IMR-90 (cell line): ENCODE results near the gene NUBPL. TPM values are rescaled to one million over a fixed set of nuclear protein-coding genes. Genes with fewer than 3 reads are reported as not detected.

Source experiments
- ATAC-seq: fragments of 200-7000 bp; cut with Tn5 transposase; 2 replicates; pipeline ENCODE4 v1.9.1; 2020; ENCODE audit warnings: low read depth, mild to moderate bottlenecking, moderate library complexity
- BruUV-seq: library from RNA; stranded (reverse); fragments of 400-500 nt; replicated peaks from 2 replicates; lab custom pipeline; 2021; lab: Mats Ljungman, UMichigan
- CTCF ChIA-PET: fragments of 300-600 bp; formaldehyde crosslinking; extraction: SDS; loops from one replicate; lab custom pipeline; 2021; ENCODE audit warnings: antibody characterized with exemption; lab: Yijun Ruan, JAX
- POLR2A ChIA-PET: fragments of 300-600 bp; sonication (Branson Sonifier 250); formaldehyde crosslinking; loops from one replicate; lab custom pipeline; 2022; ENCODE audit warnings: antibody characterized with exemption; ENCODE audit not compliant: unreplicated experiment; lab: Charles Lee
- DNase-seq: peaks from one replicate; pipeline ENCODE4 v3.0.0; 2013
- H2AFZ ChIP-seq: replicated peaks from 2 replicates; pipeline ENCODE3; 2013; ENCODE audit warnings: low read length, mild to moderate bottlenecking; ENCODE audit not compliant: poor library complexity
- H2AK5ac ChIP-seq: 2 replicates; pipeline ENCODE4 v1.6.1; 2013; ENCODE audit warnings: low read depth, low read length, inconsistent platforms
- H2AK9ac ChIP-seq: replicated peaks from 2 replicates; pipeline ENCODE3; 2013; ENCODE audit warnings: mild to moderate bottlenecking, low read depth, low read length, moderate library complexity; ENCODE audit not compliant: poor library complexity
- H2BK120ac ChIP-seq: 2 replicates; pipeline ENCODE4 v1.6.1; 2013; ENCODE audit warnings: low read depth, low read length, inconsistent platforms
- H2BK15ac ChIP-seq: 3 replicates; pipeline ENCODE4 v1.6.1; 2013; ENCODE audit warnings: low read depth, low read length, inconsistent platforms
- H2BK20ac ChIP-seq: 2 replicates; pipeline ENCODE4 v1.6.1; 2013; ENCODE audit warnings: low read depth, mild to moderate bottlenecking, inconsistent platforms, low read length, moderate library complexity
- H2BK5ac ChIP-seq: 2 replicates; pipeline ENCODE4 v1.6.1; 2013; ENCODE audit warnings: mild to moderate bottlenecking, low read depth, low read length, inconsistent platforms; ENCODE audit not compliant: poor library complexity, severe bottlenecking
- H3K14ac ChIP-seq: replicated peaks from 2 replicates; pipeline ENCODE4 v1.6.1; 2013; ENCODE audit warnings: low read depth, low read length, inconsistent platforms
- H3K18ac ChIP-seq: 2 replicates; pipeline ENCODE4 v1.6.1; 2013; ENCODE audit warnings: low read depth, low read length, control low read depth
- H3K23ac ChIP-seq: 2 replicates; pipeline ENCODE4 v1.6.1; 2013; ENCODE audit warnings: low read depth, low read length, inconsistent platforms
- H3K27ac ChIP-seq: 2 replicates; pipeline ENCODE4 v1.5.1; 2013; ENCODE audit warnings: mild to moderate bottlenecking, control low read depth, low read length; ENCODE audit not compliant: insufficient read depth
- H3K27me3 ChIP-seq: 2 replicates; pipeline ENCODE4 v1.6.1; 2013; ENCODE audit warnings: low read length; ENCODE audit not compliant: control insufficient read depth, insufficient read depth
- H3K36me3 ChIP-seq: 2 replicates; pipeline ENCODE4 v1.6.1; 2013; ENCODE audit warnings: low read length, mixed read lengths; ENCODE audit not compliant: control insufficient read depth, insufficient read depth
- H3K4ac ChIP-seq: 2 replicates; pipeline ENCODE4 v1.6.1; 2013; ENCODE audit warnings: low read depth, low read length, inconsistent platforms
- H3K4me1 ChIP-seq: 2 replicates; pipeline ENCODE4 v1.6.1; 2013; ENCODE audit warnings: low read length, mixed read lengths; ENCODE audit not compliant: control insufficient read depth, insufficient read depth
- H3K4me2 ChIP-seq: 2 replicates; pipeline ENCODE4 v1.6.1; 2013; ENCODE audit warnings: low read depth, mild to moderate bottlenecking, control low read depth, low read length, moderate library complexity
- H3K4me3 ChIP-seq: 2 replicates; pipeline ENCODE4 v1.5.1; 2013; ENCODE audit warnings: low read depth, mild to moderate bottlenecking, control low read depth, low read length, moderate library complexity; ENCODE audit not compliant: insufficient read depth
- H3K56ac ChIP-seq: 2 replicates; pipeline ENCODE4 v1.6.1; 2013; ENCODE audit warnings: low read length, inconsistent platforms; ENCODE audit not compliant: insufficient read depth; ENCODE audit errors: extremely low read depth
- H3K79me1 ChIP-seq, 2 experiments: 2 replicates each; pipeline ENCODE4 v1.6.1; 2013; ENCODE audit warnings: low read length in 2 of 2, inconsistent platforms in 1 of 2, low read depth in 1 of 2
- H3K9ac ChIP-seq: 2 replicates; pipeline ENCODE4 v1.6.1; 2013; ENCODE audit warnings: low read depth, low read length, control low read depth
- H3K9me1 ChIP-seq: 2 replicates; pipeline ENCODE4 v1.6.1; 2013; ENCODE audit warnings: low read length, inconsistent platforms; ENCODE audit not compliant: insufficient read depth
- H3K9me3 ChIP-seq: 2 replicates; pipeline ENCODE4 v1.6.1; 2013; ENCODE audit warnings: low read length; ENCODE audit not compliant: control insufficient read depth, insufficient read depth
- H4K20me1 ChIP-seq: 2 replicates; pipeline ENCODE4 v1.6.1; 2013; ENCODE audit warnings: low read length, inconsistent platforms; ENCODE audit not compliant: insufficient read depth
- H4K5ac ChIP-seq: 2 replicates; pipeline ENCODE4 v1.6.1; 2013; ENCODE audit warnings: mild to moderate bottlenecking, low read depth, low read length, control low read depth
- H4K8ac ChIP-seq, 2 experiments: 2 replicates each; pipeline ENCODE4 v1.6.1; 2013; ENCODE audit warnings: low read depth in 2 of 2, low read length in 2 of 2, control low read depth in 1 of 2, inconsistent platforms in 1 of 2
- H4K91ac ChIP-seq: 2 replicates; pipeline ENCODE4 v1.6.1; 2013; ENCODE audit warnings: low read depth, low read length, inconsistent platforms; ENCODE audit not compliant: insufficient read depth
- CHD1 ChIP-seq: IDR thresholded peaks from 2 replicates; pipeline ENCODE4 v1.6.1; 2012; ENCODE audit warnings: low read depth, low read length, improper control_type of control experiment
- FOS ChIP-seq: fragments of 150-350 bp; IDR thresholded peaks from 2 replicates; pipeline ENCODE4 v1.6.1; 2016; ENCODE audit warnings: low read depth, low read length
- MAFK ChIP-seq: IDR thresholded peaks from 2 replicates; pipeline ENCODE4 v1.6.1; 2012; ENCODE audit warnings: low read depth, low read length, improper control_type of control experiment
- MXI1 ChIP-seq: IDR thresholded peaks from 2 replicates; pipeline ENCODE4 v1.6.1; 2012; ENCODE audit warnings: low read depth, mild to moderate bottlenecking, low read length, moderate library complexity, borderline replicate concordance
- RFX5 ChIP-seq: IDR thresholded peaks from 2 replicates; pipeline ENCODE4 v1.8.0; 2012; ENCODE audit warnings: low read depth, mild to moderate bottlenecking, low read length, moderate library complexity
- SMC3 ChIP-seq: fragments of 150-350 bp; IDR thresholded peaks from 2 replicates; pipeline ENCODE4 v1.6.1; 2016; ENCODE audit warnings: low read depth, mild to moderate bottlenecking, antibody characterized with exemption, low read length, moderate library complexity
- WGBS, 2 experiments: methylation state at CpG; one replicate each; pipeline versions ENCODE4 v1.1.5 to v1.1.7; 2013; ENCODE audit warnings: missing lambda C conversion rate in 2 of 2; ENCODE audit not compliant: insufficient read length in 1 of 2; ENCODE audit errors: extremely low coverage in 2 of 2; 5-methylcytosine and 5-hydroxymethylcytosine counted together
- dilution Hi-C: fragments of 300-500 bp; cut with HindIII; formaldehyde crosslinking; loops from one replicate; pipeline ENCODE4 v1.14.3; 2018; ENCODE audit warnings: low sequenced_read_pairs; ENCODE audit not compliant: unreplicated experiment
- in situ Hi-C: fragments of 300-500 bp; cut with MboI; formaldehyde crosslinking; loops from 3 replicates; pipeline ENCODE4 v1.14.3; 2019; ENCODE audit warnings: low sequenced_read_pairs, inconsistent platforms, mixed read lengths
- intact Hi-C: fragments of 100-400 bp; cut with micrococcal nuclease; formaldehyde crosslinking; loops from 2 replicates; pipeline ENCODE4 v1.10.0; 2022
- polyA plus RNA-seq, 3 experiments: library from polyadenylated mRNA; depleted of rRNA; stranded (reverse); fragments of >200 nt; gene quantifications; 2 replicates each; pipeline ENCODE4 v1.2.3, GENCODE V29; 2012; ENCODE audit warnings: low replicate concordance in 1 of 3
- total RNA-seq: library from RNA; depleted of rRNA; stranded (reverse); fragments of >200 nt; gene quantifications from 2 replicates; pipeline ENCODE4 v1.2.3, GENCODE V29; 2012
- TF ChIP-seq, protein P1 (sequence below): fragments of 150-350 bp; IDR thresholded peaks from 2 replicates; pipeline ENCODE4 v1.6.1; 2016; ENCODE audit warnings: low read depth, mild to moderate bottlenecking, low read length, moderate library complexity, borderline replicate concordance

Gene NUBPL
- total and polyA plus RNA-seq, 2 of the 4 experiments (the other 2 are of a cell fraction): 5.4 to 11.5 TPM

DNA sequence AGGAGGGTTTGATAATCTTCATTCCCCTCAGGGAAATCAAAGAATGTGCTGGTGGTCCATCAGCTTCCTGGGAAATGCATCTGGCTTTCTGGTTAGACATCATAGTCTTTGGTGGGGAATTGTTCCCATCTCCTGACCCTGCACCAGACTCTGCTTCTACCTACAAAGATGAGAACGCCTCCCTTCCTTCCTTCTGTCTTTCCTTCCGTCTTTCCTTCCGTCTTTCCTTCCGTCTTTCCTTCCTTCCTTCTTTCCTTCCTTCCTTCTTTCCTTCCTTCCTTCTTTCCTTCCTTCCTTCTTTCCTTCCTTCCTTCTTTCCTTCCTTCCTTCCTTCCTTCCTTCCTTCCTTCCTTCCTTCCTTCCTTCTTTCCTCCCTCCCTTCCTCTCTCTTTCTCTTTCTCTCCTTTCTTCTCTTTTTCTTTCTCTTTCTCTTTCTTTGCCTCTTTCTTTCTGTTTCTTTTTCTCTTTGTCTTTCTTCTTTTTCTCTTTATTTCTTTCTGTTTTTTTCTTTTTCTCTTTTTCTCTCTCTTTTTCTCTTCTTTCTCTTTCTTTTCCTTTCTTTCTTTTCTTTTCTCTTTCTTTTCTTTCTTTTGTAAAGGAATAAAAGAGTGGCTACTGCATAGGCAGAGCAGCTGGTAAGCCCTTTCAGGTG, 326.9 kb downstream of the NUBPL start:
- Histone ChIP-seq H2AK5ac (no peak overlapping the region), H2BK5ac (no peak overlapping the region), H4K5ac (no peak overlapping the region), H4K91ac (no peak overlapping the region), H2BK120ac (no peak overlapping the region), H4K8ac (no peak overlapping the region), H3K18ac (no peak overlapping the region), H2AFZ (no peak overlapping the region), H3K27ac (no peak overlapping the region), H3K14ac (no peak overlapping the region), H3K79me1 (no peaks in the 10 kb centered on the region), H3K4ac (no peak overlapping the region), H2BK15ac (no peak overlapping the region), H3K9me3 (no peaks in the 10 kb centered on the region), H3K36me3 (no peaks in the 10 kb centered on the region), H3K9ac (no peak overlapping the region), H4K20me1 (no peaks in the 10 kb centered on the region), H3K23ac (no peak overlapping the region), H3K4me1 (peaks cover 4% of the 10 kb centered on the region; the same call in 1 of the 2 replicates), H2AK9ac (no peak overlapping the region), H3K27me3 (peaks cover 1% of the 10 kb centered on the region; the same call in 1 of the 2 replicates), H3K4me2 (no peak overlapping the region), H2BK20ac (no peak overlapping the region), H3K9me1 (peaks cover 4% of the 10 kb centered on the region; the same call in 1 of the 2 replicates), H3K4me3 (no peak overlapping the region), H3K56ac (no peak overlapping the region)
- dilution Hi-C loops (no loop called here), intact Hi-C loops (no loop called here), in situ Hi-C loops (no loop called here)
- 100% methylated on average over 2 of the region's 4 CpGs; no CpG with 5 or more reads in 1 of the 2 experiments for WGBS, 2 experiments
- CTCF ChIA-PET: interaction anchor here (0.6 kb wide), 1 partner anchor 11 kb away, joined by 5 read pairs; no protein-coding TSS in a partner anchor
- TF ChIP-seq RFX5 (no peak), FOS (no peak), SMC3 (no peak), MAFK (no peak), MXI1 (no peak), CHD1 (no peak)
- TF ChIP-seq, protein P1, sequence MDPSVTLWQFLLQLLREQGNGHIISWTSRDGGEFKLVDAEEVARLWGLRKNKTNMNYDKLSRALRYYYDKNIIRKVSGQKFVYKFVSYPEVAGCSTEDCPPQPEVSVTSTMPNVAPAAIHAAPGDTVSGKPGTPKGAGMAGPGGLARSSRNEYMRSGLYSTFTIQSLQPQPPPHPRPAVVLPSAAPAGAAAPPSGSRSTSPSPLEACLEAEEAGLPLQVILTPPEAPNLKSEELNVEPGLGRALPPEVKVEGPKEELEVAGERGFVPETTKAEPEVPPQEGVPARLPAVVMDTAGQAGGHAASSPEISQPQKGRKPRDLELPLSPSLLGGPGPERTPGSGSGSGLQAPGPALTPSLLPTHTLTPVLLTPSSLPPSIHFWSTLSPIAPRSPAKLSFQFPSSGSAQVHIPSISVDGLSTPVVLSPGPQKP: no peak
- POLR2A ChIA-PET: no interaction called here
- no peak for ATAC-seq
- BruUV-seq: no TSS peak
- DNase-seq: no peak
